HG03025 (cell line): Measurements from ENCODE around the gene ARID1B.

Source experiments
- ATAC-seq: cut with Tn5 transposase; IDR thresholded peaks from one replicate; pipeline ENCODE4 v1.9.1; 2021; ENCODE audit warnings: mild to moderate bottlenecking, moderate library complexity; ENCODE audit not compliant: unreplicated experiment, low FRiP score

ARID1B gene

GRCh38 chr6:157162766-157163433 is 385.7 kb downstream of the ARID1B start:
- ATAC-seq = no peak

- no peak for ATAC-seq
Observed at GRCh38 chr6:157163434-157164159, 386.4 kb downstream of the ARID1B start.

GRCh38 chr6:157164972-157165371 is 387.8 kb downstream of the ARID1B start:
- ATAC-seq = no peak

- ATAC-seq = no peak
Observed at GRCh38 chr6:157166784-157167183, 389.6 kb downstream of the ARID1B start.

GRCh38 chr6:157167837-157168236 is 390.7 kb downstream of the ARID1B start:
- ATAC-seq = no peak

- no peak for ATAC-seq
Observed at GRCh38 chr6:157168471-157168870, 391.3 kb downstream of the ARID1B start.

- no peak for ATAC-seq
Observed at GRCh38 chr6:157169226-157169625, 392.0 kb downstream of the ARID1B start.

GRCh38 chr6:157169656-157170055 is 392.5 kb downstream of the ARID1B start:
- no peak for ATAC-seq

- ATAC-seq = no peak
Observed at GRCh38 chr6:157170535-157170934, 393.4 kb downstream of the ARID1B start.

GRCh38 chr6:157171801-157172200 is 394.6 kb downstream of the ARID1B start:
- no peak for ATAC-seq

GRCh38 chr6:157172231-157172701 is 395.1 kb downstream of the ARID1B start:
- no peak for ATAC-seq

- no peak for ATAC-seq
Observed at GRCh38 chr6:157172830-157173536, 395.8 kb downstream of the ARID1B start.

GRCh38 chr6:157173776-157174175 is 396.6 kb downstream of the ARID1B start:
- ATAC-seq = no peak

GRCh38 chr6:157174731-157175130 is 397.6 kb downstream of the ARID1B start:
- ATAC-seq = no peak

GRCh38 chr6:157177731-157178336 is 400.7 kb downstream of the ARID1B start:
- ATAC-seq = no peak

GRCh38 chr6:157181649-157182048 is 404.5 kb downstream of the ARID1B start:
- no peak for ATAC-seq

GRCh38 chr6:157182503-157183264 is 405.5 kb downstream of the ARID1B start:
- no peak for ATAC-seq

GRCh38 chr6:157184202-157185015 is 407.2 kb downstream of the ARID1B start:
- ATAC-seq = no peak

GRCh38 chr6:157185171-157185570 is 408.0 kb downstream of the ARID1B start:
- ATAC-seq = no peak
